Osteoblast (primary cell): Measurements from ENCODE around the gene MSL2. TPM values are rescaled to one million over a fixed set of nuclear protein-coding genes. Genes with fewer than 3 reads are reported as not detected.

ENCODE experiments used
- DNase-seq: peaks from one replicate; pipeline ENCODE4 v3.0.0; 2011; ENCODE audit warnings: low spot score, mixed read lengths; ENCODE audit not compliant: insufficient read length; ENCODE audit errors: missing footprints
- H2AFZ ChIP-seq: 2 replicates; pipeline ENCODE4 v1.6.0; 2011; ENCODE audit warnings: mild to moderate bottlenecking, low read length
- H3K27ac ChIP-seq: 2 replicates; pipeline ENCODE4 v1.5.1; 2011; ENCODE audit warnings: mild to moderate bottlenecking, low read depth, low read length, moderate library complexity
- H3K27me3 ChIP-seq: 2 replicates; pipeline ENCODE4 v1.6.0; 2012; ENCODE audit warnings: mild to moderate bottlenecking, control low read depth, inconsistent platforms, low read length, moderate library complexity; ENCODE audit not compliant: insufficient read depth
- H3K36me3 ChIP-seq: 2 replicates; pipeline ENCODE4 v1.5.1; 2011; ENCODE audit warnings: mild to moderate bottlenecking, low read length, control low read depth, moderate library complexity; ENCODE audit not compliant: insufficient read depth
- H3K4me1 ChIP-seq: 2 replicates; pipeline ENCODE4 v1.5.1; 2011; ENCODE audit warnings: mild to moderate bottlenecking, low read length, control low read depth, moderate library complexity; ENCODE audit not compliant: insufficient read depth
- H3K4me2 ChIP-seq: 2 replicates; pipeline ENCODE4 v1.6.0; 2011; ENCODE audit warnings: mild to moderate bottlenecking, low read length; ENCODE audit not compliant: insufficient read depth
- H3K4me3 ChIP-seq: fragments of 200-600 bp; sonication (generic); 3 replicates; pipeline ENCODE4 v1.5.1; 2012; ENCODE audit warnings: mild to moderate bottlenecking, low read length, inconsistent platforms; ENCODE audit not compliant: insufficient read depth
- H3K79me2 ChIP-seq: 2 replicates; pipeline ENCODE4 v1.6.0; 2012; ENCODE audit warnings: mild to moderate bottlenecking, low read length, control low read depth, inconsistent platforms; ENCODE audit not compliant: insufficient read depth
- H3K9me3 ChIP-seq: 2 replicates; pipeline ENCODE4 v1.5.1; 2011; ENCODE audit warnings: low read depth, low read length, control low read depth
- H4K20me1 ChIP-seq: 2 replicates; pipeline ENCODE4 v1.6.0; 2012; ENCODE audit warnings: mild to moderate bottlenecking, low read length, control low read depth; ENCODE audit not compliant: insufficient read depth
- total RNA-seq: library from RNA; depleted of rRNA; stranded (reverse); fragments of >200 nt; gene quantifications from 2 replicates; pipeline ENCODE4 v1.2.3, GENCODE V29; 2012
- TF ChIP-seq, protein P1 (sequence below): IDR thresholded peaks from 2 replicates; pipeline ENCODE4 v1.5.1; 2011; ENCODE audit warnings: mild to moderate bottlenecking, low read depth, low read length, moderate library complexity; ENCODE audit errors: extremely low read depth

The MSL2 gene
- total RNA-seq, 1 donor = 18.5 TPM

- TF ChIP-seq, protein P1, sequence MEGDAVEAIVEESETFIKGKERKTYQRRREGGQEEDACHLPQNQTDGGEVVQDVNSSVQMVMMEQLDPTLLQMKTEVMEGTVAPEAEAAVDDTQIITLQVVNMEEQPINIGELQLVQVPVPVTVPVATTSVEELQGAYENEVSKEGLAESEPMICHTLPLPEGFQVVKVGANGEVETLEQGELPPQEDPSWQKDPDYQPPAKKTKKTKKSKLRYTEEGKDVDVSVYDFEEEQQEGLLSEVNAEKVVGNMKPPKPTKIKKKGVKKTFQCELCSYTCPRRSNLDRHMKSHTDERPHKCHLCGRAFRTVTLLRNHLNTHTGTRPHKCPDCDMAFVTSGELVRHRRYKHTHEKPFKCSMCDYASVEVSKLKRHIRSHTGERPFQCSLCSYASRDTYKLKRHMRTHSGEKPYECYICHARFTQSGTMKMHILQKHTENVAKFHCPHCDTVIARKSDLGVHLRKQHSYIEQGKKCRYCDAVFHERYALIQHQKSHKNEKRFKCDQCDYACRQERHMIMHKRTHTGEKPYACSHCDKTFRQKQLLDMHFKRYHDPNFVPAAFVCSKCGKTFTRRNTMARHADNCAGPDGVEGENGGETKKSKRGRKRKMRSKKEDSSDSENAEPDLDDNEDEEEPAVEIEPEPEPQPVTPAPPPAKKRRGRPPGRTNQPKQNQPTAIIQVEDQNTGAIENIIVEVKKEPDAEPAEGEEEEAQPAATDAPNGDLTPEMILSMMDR = no peak
- H3K36me3 ChIP-seq = no peaks in the 10 kb centered on the region
- H3K27me3 ChIP-seq = no peaks in the 10 kb centered on the region
- H3K27ac ChIP-seq = no peak overlapping the region
- H3K4me2 ChIP-seq = no peak overlapping the region
- no peak overlapping the region for H2AFZ ChIP-seq
- no peak for DNase-seq
- H4K20me1 ChIP-seq = peaks cover 70% of the 10 kb centered on the region
- peaks cover 98% of the 10 kb centered on the region for H3K79me2 ChIP-seq
- H3K9me3 ChIP-seq = no peaks in the 10 kb centered on the region
- no peaks in the 10 kb centered on the region for H3K4me1 ChIP-seq
- no peak overlapping the region for H3K4me3 ChIP-seq
These were observed 33.8 kb downstream of the MSL2 start for GRCh38 chr3:136162322-136162721.

DNA sequence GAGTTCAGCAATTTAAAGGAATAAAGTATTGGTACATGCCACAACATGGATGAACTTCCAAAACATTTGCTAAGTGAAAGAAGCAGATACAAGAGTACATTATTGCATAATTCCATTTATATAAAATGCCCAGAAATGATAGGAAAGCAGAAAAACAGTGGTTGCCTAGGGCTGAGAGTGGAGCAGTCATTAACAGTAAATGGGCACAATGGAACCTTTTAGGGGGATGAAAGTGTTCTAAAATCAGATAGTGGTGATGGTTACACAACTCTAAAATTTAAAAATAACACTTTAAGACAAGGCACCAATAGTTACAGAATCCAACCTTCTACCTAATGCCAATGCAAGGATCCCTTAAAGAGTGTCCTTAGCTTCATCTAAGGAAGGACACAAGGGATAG lies 34.6 kb downstream of the MSL2 start:
- no peak for DNase-seq
- H3K36me3 ChIP-seq = no peaks in the 10 kb centered on the region
- TF ChIP-seq, protein P1 = no peak
- no peak overlapping the region for H2AFZ ChIP-seq
- H3K27ac ChIP-seq = no peak overlapping the region
- peaks cover 98% of the 10 kb centered on the region for H3K79me2 ChIP-seq
- H3K4me3 ChIP-seq = no peak overlapping the region
- no peaks in the 10 kb centered on the region for H3K4me1 ChIP-seq
- H3K9me3 ChIP-seq = no peaks in the 10 kb centered on the region
- no peak overlapping the region for H3K4me2 ChIP-seq
- H3K27me3 ChIP-seq = no peaks in the 10 kb centered on the region
- H4K20me1 ChIP-seq = peaks cover 69% of the 10 kb centered on the region

DNA sequence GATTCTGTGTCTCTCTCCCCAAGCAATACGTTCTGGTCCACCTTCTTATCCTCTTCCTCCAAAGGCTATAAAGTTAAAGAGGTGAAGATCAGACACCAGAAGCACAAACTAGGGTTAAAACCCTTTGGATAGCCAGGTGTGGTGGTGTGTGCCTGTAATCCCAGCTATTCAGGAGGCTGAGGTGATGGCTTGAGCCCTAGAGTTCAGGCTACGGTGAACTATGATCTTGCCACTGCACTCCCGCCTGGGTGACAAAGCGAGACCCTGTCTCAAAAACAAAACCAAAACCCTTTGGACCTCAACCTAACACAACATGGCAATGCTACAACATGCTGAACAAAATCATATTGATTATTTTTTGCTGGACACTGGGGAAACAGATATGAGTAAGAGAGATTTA lies 43.2 kb downstream of the MSL2 start:
- TF ChIP-seq, protein P1 = no peak
- Histone ChIP-seq H3K27me3 (no peaks in the 10 kb centered on the region), H3K4me2 (no peak overlapping the region), H3K79me2 (peaks cover 98% of the 10 kb centered on the region), H3K4me3 (no peak overlapping the region), H3K9me3 (no peaks in the 10 kb centered on the region), H3K4me1 (peaks cover 10% of the 10 kb centered on the region), H2AFZ (no peak overlapping the region), H3K27ac (no peak overlapping the region), H4K20me1 (peaks cover 48% of the 10 kb centered on the region), H3K36me3 (peaks cover 24% of the 10 kb centered on the region)
- DNase-seq = no peak

DNA sequence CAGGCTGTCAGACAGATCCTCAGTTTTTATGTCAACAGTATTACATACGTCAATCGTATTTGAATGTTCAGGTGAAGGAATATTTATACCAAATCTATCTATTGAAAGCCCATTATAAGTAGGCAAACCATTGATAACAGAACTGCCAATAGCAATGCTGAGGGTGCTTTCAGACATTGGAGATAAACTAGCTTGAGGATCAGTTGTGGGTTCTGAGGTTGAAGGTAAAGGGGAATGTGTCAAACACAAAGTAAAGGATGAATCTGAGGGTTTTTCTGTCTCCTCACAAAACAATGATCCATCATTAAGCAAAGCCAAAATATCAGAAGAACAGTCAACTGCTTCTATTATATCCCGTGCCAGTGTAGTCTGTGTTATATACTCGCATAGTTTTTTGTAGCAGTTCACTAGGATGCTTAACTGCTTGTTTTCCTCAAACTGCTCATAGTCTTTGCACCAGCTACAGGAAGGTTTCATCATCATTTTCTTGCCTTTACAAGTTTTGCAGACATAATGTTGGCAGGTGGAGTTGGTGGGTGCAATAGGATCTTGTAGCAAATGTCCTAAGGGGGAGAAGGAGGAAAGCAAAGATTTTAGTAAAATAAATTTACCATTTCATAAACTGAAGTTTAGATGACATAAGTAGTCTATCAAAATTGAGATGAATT lies 43.8 kb downstream of the MSL2 start:
- H4K20me1 ChIP-seq = peaks cover 43% of the 10 kb centered on the region
- no peaks in the 10 kb centered on the region for H3K27me3 ChIP-seq
- DNase-seq = no peak
- TF ChIP-seq, protein P1 = no peak
- peaks cover 10% of the 10 kb centered on the region for H3K4me1 ChIP-seq
- H3K27ac ChIP-seq = no peak overlapping the region
- H3K4me3 ChIP-seq = no peak overlapping the region
- peaks cover 98% of the 10 kb centered on the region for H3K79me2 ChIP-seq
- no peak overlapping the region for H3K4me2 ChIP-seq
- peaks cover 24% of the 10 kb centered on the region for H3K36me3 ChIP-seq
- no peaks in the 10 kb centered on the region for H3K9me3 ChIP-seq
- no peak overlapping the region for H2AFZ ChIP-seq
